SKM-1 (cell line): Measurements from ENCODE around the gene SCAANT1.

ENCODE experiments used
- DNase-seq: peaks from one replicate; lab custom pipeline; 2025; ENCODE audit not compliant: unreplicated experiment; lab: John Stamatoyannopoulos, UW

The SCAANT1 gene

GRCh38 chr3:63934041-63934866 lies 22.1 kb upstream of the SCAANT1 start:
- DNase-seq, result peak; percentile 66

- DNase-seq, result peak; percentile 27
These were observed 21.3 kb upstream of the SCAANT1 start for GRCh38 chr3:63933459-63933858.

- DNase-seq, result no peak
These were observed 20.5 kb upstream of the SCAANT1 start for GRCh38 chr3:63932509-63933212.

- DNase-seq, result no peak
These were observed 19.1 kb upstream of the SCAANT1 start for GRCh38 chr3:63931290-63931689.

GRCh38 chr3:63927422-63928280 lies 15.5 kb upstream of the SCAANT1 start:
- no peak for DNase-seq

- DNase-seq, result no peak
These were observed 14.1 kb upstream of the SCAANT1 start for GRCh38 chr3:63926309-63926708.

- DNase-seq, result no peak
These were observed 10.5 kb upstream of the SCAANT1 start for GRCh38 chr3:63922491-63923199.

- peak; percentile 81 for DNase-seq
These were observed 9.7 kb upstream of the SCAANT1 start for GRCh38 chr3:63921741-63922482.

- no peak for DNase-seq
These were observed 7.8 kb upstream of the SCAANT1 start for GRCh38 chr3:63920001-63920400.

GRCh38 chr3:63918321-63918720 lies 6.1 kb upstream of the SCAANT1 start:
- DNase-seq, result no peak

- DNase-seq, result no peak
These were observed 2.1 kb upstream of the SCAANT1 start for GRCh38 chr3:63914312-63914711.

- DNase-seq, result no peak
These were observed 795 bp upstream of the SCAANT1 start for GRCh38 chr3:63912768-63913588.

- DNase-seq, result no peak
These were observed 692 bp downstream of the SCAANT1 start for GRCh38 chr3:63911509-63911872.

GRCh38 chr3:63910891-63911290 lies 1.3 kb downstream of the SCAANT1 start:
- DNase-seq, result no peak

- DNase-seq, result no peak
These were observed 2.2 kb downstream of the SCAANT1 start for GRCh38 chr3:63910001-63910400.

GRCh38 chr3:63909431-63909830 lies 2.8 kb downstream of the SCAANT1 start:
- no peak for DNase-seq

- no peak for DNase-seq
These were observed 3.4 kb downstream of the SCAANT1 start for GRCh38 chr3:63908776-63909175.

GRCh38 chr3:63908081-63908736 lies 4.0 kb downstream of the SCAANT1 start:
- DNase-seq, result no peak
